BE2C (cell line): ENCODE data around the gene RASA3.
"Not testable (repeated sequence)": the region's sequence is repeated elsewhere in the genome, so short reads cannot be mapped to it uniquely, and the experiment has no call there.

ENCODE experiments used
- DNase-seq: peaks from one replicate; pipeline ENCODE4 v3.0.0-alpha.2; 2020
- H3K27me3 ChIP-seq: fragments of 250-450 bp; sonication (Bioruptor Pico); 2 replicates; pipeline ENCODE4 v1.5.1; 2020; ENCODE audit warnings: mild to moderate bottlenecking
- H3K36me3 ChIP-seq: fragments of 250-450 bp; sonication (Bioruptor Pico); 2 replicates; pipeline ENCODE4 v1.5.1; 2020; ENCODE audit warnings: mild to moderate bottlenecking
- H3K4me1 ChIP-seq: fragments of 250-450 bp; sonication (Bioruptor Pico); 2 replicates; pipeline ENCODE4 v1.5.1; 2020
- H3K4me3 ChIP-seq: 2 replicates; pipeline ENCODE4 v1.5.1; 2011; ENCODE audit warnings: low read depth, low read length
- H3K9me3 ChIP-seq: fragments of 250-450 bp; sonication (Bioruptor Pico); 2 replicates; pipeline ENCODE4 v1.5.1; 2020
- CTCF ChIP-seq: IDR thresholded peaks from 2 replicates; pipeline ENCODE4 v1.5.1; 2012; ENCODE audit warnings: mild to moderate bottlenecking, low read depth, low read length

The RASA3 gene

DNA sequence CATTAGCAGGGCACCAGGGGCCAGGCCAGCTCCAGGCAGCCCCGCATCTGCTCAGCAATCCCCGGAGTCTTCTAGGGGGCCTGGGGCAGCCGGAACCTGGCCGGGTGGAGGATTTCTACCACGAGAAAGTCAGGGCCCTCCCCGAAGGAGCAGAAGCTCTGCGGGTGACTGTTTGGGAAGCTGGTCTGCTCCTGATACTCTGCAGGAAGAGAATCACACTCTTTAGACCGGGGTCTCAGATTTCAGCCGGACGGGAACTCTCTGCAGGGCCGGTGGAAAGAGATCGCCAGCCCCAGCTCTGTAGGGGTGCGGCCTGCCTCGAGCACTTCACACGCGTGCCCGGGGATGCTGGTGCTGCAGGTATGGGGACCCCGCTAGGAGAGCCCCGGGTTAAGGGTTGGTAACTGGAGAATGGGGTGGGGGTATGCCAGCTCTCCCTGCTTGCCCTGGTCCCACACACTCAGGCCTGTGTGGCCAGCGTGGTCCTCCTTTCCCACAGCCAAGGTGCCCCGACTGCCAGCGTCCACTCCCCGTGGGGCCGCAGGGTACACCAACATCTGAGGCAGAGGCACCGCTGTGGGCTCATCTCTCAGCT, 20.1 kb downstream of the RASA3 start:
- H3K36me3 ChIP-seq = no peaks in the 10 kb centered on the region; the same call in 1 of the 2 replicates
- TF ChIP-seq CTCF = no peak
- H3K9me3 ChIP-seq = no peaks in the 10 kb centered on the region
- H3K4me1 ChIP-seq = peaks cover 20% of the 10 kb centered on the region
- H3K27me3 ChIP-seq = no peaks in the 10 kb centered on the region
- no peak for DNase-seq
- H3K4me3 ChIP-seq = no peak overlapping the region

DNA sequence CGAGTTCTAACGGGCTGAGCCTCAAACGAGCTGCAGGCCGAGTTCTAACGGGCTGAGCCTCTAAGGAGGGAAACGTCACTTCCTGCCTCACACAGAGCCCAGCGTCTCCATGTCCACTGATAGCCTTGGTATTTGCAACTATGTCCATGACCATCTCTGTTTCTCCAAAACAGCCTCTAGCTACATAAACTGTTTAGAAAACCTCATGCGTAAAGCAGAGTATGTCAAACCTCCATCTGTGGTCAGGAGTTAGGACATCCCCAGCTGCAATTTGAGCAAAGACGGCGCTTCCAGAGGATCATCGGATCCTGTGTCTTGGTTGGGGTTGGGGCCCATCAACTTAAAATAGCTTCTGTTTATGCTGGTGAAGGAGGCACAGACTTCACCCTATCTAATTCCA, 20.8 kb downstream of the RASA3 start:
- no peak for TF ChIP-seq CTCF
- Histone ChIP-seq H3K36me3 (no peaks in the 10 kb centered on the region; the same call in 1 of the 2 replicates), H3K9me3 (no peaks in the 10 kb centered on the region), H3K4me3 (no peak overlapping the region), H3K4me1 (peaks cover 20% of the 10 kb centered on the region), H3K27me3 (no peaks in the 10 kb centered on the region)
- DNase-seq = no peak

- H3K9me3 ChIP-seq, DNase-seq, H3K36me3 ChIP-seq, H3K27me3 ChIP-seq, H3K4me3 ChIP-seq: not testable (repeated sequence)
- H3K4me1 ChIP-seq = peaks cover 20% of the 10 kb centered on the region
These were observed 21.6 kb downstream of the RASA3 start for GRCh38 chr13:114110830-114111189.

GRCh38 chr13:114110091-114110829, 22.2 kb downstream of the RASA3 start:
- Histone ChIP-seq H3K27me3 (no peaks in the 10 kb centered on the region), H3K4me3 (no peak overlapping the region), H3K9me3 (no peaks in the 10 kb centered on the region), H3K36me3 (no peaks in the 10 kb centered on the region; the same call in 1 of the 2 replicates), H3K4me1 (peaks cover 20% of the 10 kb centered on the region)
- peak; percentile 52 for DNase-seq
- peak; percentile 37 for TF ChIP-seq CTCF

DNA sequence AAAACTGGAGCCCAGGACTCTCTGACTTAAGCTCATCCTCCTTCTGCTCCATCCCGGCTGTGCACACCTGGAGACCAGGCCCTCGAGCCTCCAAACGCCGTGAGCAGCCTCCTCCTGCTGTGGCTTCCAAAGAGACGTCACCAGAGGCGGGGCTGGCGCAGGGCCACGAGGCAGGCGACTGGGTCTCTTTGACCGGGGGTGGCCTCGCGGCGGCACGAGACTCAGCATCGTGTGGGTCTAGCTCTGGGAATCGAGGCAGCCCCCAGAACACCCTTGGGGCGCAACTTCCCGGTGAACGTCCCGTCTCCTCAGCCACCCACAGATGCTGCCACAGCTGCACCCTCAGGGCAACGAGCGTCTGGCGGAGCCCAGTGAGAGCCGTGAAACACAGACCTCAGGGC, 22.8 kb downstream of the RASA3 start:
- Histone ChIP-seq H3K27me3 (no peaks in the 10 kb centered on the region), H3K9me3 (no peaks in the 10 kb centered on the region), H3K4me3 (peak overlapping the region; percentile 17), H3K4me1 (peaks cover 20% of the 10 kb centered on the region), H3K36me3 (no peaks in the 10 kb centered on the region; the same call in 1 of the 2 replicates)
- no peak for TF ChIP-seq CTCF
- DNase-seq = peak; percentile 72

- TF ChIP-seq CTCF = no peak
- H3K36me3 ChIP-seq = no peaks in the 10 kb centered on the region
- no peak for DNase-seq
- H3K9me3 ChIP-seq = no peaks in the 10 kb centered on the region
- no peak overlapping the region for H3K4me3 ChIP-seq
- no peaks in the 10 kb centered on the region for H3K27me3 ChIP-seq
- H3K4me1 ChIP-seq = peaks cover 20% of the 10 kb centered on the region
These were observed 23.5 kb downstream of the RASA3 start for GRCh38 chr13:114108894-114109293.
